Measurements from ENCODE around the gene MUC4. TPM values are rescaled to one million over a fixed set of nuclear protein-coding genes. Genes with fewer than 3 reads are reported as not detected.
A peak's percentile ranks its signal among the peaks of the same experiment; 100 is the strongest.

MUC4 gene
- total RNA-seq, 4 donors from 2014 or later = 0.27 TPM; not detected in 3

DNA sequence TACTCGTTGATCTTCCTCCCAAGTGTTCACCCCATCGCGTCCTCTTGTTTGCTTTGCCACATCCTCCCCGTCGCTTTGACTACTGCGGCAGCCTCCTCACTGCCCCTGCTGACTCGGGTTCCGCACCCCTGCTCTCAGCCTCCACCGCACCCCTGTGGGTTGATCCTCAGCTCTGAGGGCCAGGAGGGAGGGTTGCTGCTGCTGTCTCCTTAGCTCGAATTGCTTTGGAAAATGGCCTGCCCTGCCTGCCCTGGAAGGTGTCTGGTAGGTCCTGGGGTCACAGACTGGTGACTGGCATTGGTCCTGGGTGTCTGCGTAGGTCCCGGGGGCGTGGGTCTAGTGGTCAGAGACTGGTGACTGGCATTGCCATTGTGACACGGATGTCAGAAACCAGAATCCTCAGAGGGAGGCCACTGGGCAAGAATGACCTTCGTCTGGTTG lies 9.4 kb downstream of the MUC4 start:
- no peaks in the 10 kb centered on the region for H3K27me3 ChIP-seq
- H3K9me3 ChIP-seq = no peaks in the 10 kb centered on the region
- H3K36me3 ChIP-seq = no peaks in the 10 kb centered on the region
- in situ Hi-C loops (cut with MboI; ENCODE audit: low sequenced_read_pairs in 4 of 4) = no loop called here
- intact Hi-C loops (cut with DNase I; ENCODE audit: low total_unique reads) = no loop called here
- peak overlapping the region in 2 of 4 donors; percentile 8 to 26 for H3K4me3 ChIP-seq
- no peak for DNase-seq
- H3K4me1 ChIP-seq = peaks cover 9 to 17% of the 10 kb centered on the region in 2 donors
- peak overlapping the region in 1 of 4 donors; percentile 54 for H3K27ac ChIP-seq
- peak in 1 of 2 donors; percentile 37 for ATAC-seq
- no peak for TF ChIP-seq POLR2A (IDR thresholded peaks at IDR 0.05)
- no peak for TF ChIP-seq CTCF (IDR thresholded peaks at IDR 0.05 in 4 of 5, conservative IDR thresholded peaks at IDR 0.05 in 1 of 5)

- peaks cover 9 to 17% of the 10 kb centered on the region in 2 donors for H3K4me1 ChIP-seq
- ATAC-seq (no peak), DNase-seq (no peak)
- no peaks in the 10 kb centered on the region for H3K36me3 ChIP-seq
- no peaks in the 10 kb centered on the region for H3K27me3 ChIP-seq
- in situ Hi-C loops (cut with MboI; ENCODE audit: low sequenced_read_pairs in 4 of 4) (no loop called here), intact Hi-C loops (cut with DNase I; ENCODE audit: low total_unique reads) (no loop called here)
- H3K9me3 ChIP-seq = no peaks in the 10 kb centered on the region
- TF ChIP-seq POLR2A (IDR thresholded peaks at IDR 0.05) = no peak
- no peak for TF ChIP-seq CTCF (IDR thresholded peaks at IDR 0.05 in 4 of 5, conservative IDR thresholded peaks at IDR 0.05 in 1 of 5)
- no peak overlapping the region for H3K4me3 ChIP-seq
- H3K27ac ChIP-seq = no peak overlapping the region
Measured at GRCh38 chr3:195801251-195802183, 10.2 kb downstream of the MUC4 start.

DNA sequence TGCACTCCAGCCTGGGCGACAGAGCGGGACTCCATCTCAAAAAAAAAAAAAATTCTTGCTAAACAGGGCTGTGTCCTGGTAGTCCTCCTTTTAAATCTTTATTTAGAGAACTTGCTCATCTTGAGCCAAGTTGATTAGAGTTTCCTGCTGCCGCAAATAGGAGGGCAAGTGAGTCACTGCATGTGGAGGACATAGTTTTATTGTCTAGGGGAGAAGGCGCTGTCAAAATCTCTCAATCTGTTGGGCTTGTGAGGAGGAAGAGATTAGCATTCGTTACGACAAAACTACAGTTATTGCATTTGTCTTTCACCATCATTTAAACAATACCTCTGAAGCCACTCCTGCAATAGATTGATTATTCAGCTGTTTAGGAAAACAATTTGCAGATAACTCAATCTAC lies 11.5 kb downstream of the MUC4 start:
- Histone ChIP-seq H3K4me3 (no peak overlapping the region), H3K27me3 (no peaks in the 10 kb centered on the region), H3K9me3 (no peaks in the 10 kb centered on the region), H3K4me1 (peaks cover 9 to 17% of the 10 kb centered on the region in 2 donors), H3K27ac (no peak overlapping the region), H3K36me3 (no peaks in the 10 kb centered on the region)
- DNase-seq (no peak), ATAC-seq (no peak)
- intact Hi-C loops (cut with DNase I; ENCODE audit: low total_unique reads) = no loop called here
- TF ChIP-seq CTCF (IDR thresholded peaks at IDR 0.05 in 4 of 5, conservative IDR thresholded peaks at IDR 0.05 in 1 of 5) = no peak
- no peak for TF ChIP-seq POLR2A (IDR thresholded peaks at IDR 0.05)
- in situ Hi-C loops (cut with MboI; ENCODE audit: low sequenced_read_pairs in 4 of 4) = no loop called here

DNA sequence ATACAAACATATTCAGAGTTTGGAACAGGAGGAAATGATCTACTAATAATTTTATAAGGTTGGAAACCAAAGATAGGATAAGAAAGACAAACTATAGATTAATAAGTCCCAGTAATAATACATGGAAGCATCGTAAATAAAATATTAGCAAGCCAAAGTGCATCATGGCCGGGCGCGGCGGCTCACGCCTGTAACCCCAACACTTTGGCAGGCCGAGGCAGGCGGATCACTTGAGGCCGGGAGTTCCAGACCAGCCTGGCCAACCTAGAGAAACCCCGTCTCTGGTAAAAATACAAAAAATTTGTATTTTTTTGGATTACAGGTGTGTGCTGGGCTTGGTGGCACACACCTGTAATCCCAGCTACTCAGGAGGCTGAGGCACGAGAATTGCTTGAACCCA lies 14.9 kb downstream of the MUC4 start:
- Histone ChIP-seq H3K4me1 (no peaks in the 10 kb centered on the region), H3K9me3 (no peaks in the 10 kb centered on the region), H3K27ac (no peak overlapping the region), H3K36me3 (no peaks in the 10 kb centered on the region), H3K4me3 (no peak overlapping the region), H3K27me3 (no peaks in the 10 kb centered on the region)
- DNase-seq = no peak
- TF ChIP-seq CTCF (IDR thresholded peaks at IDR 0.05 in 4 of 5, conservative IDR thresholded peaks at IDR 0.05 in 1 of 5) (no peak), POLR2A (IDR thresholded peaks at IDR 0.05) (no peak)
- intact Hi-C loops (cut with DNase I; ENCODE audit: low total_unique reads) (no loop called here), in situ Hi-C loops (cut with MboI; ENCODE audit: low sequenced_read_pairs in 4 of 4) (no loop called here)
- ATAC-seq = no peak

Data from gastrocnemius medialis (tissue), 4 donors.